Stimulated activated CD8-positive, alpha-beta memory T cell treated with anti-CD3 and anti-CD28 coated beads, Interleukin-12 subunit alpha, Interleukin-12 subunit beta, amount 100 ng/mL, for 24 hours (primary cell): Measurements from ENCODE around the gene RAB43.
"Not testable (repeated sequence)": the region's sequence is repeated elsewhere in the genome, so short reads cannot be mapped to it uniquely, and the experiment has no call there.

Source experiments
- DNase-seq: peaks from one replicate; pipeline ENCODE4 v3.0.0-alpha.2; 2020; ENCODE audit errors: extremely low read depth

Gene RAB43

GRCh38 chr3:129095285-129095684 lies 26.3 kb downstream of the RAB43 start:
- DNase-seq = no peak

GRCh38 chr3:129088312-129088711 lies 33.3 kb downstream of the RAB43 start:
- DNase-seq = not testable (repeated sequence)

GRCh38 chr3:129087904-129088303 lies 33.7 kb downstream of the RAB43 start:
- DNase-seq = not testable (repeated sequence)

DNA sequence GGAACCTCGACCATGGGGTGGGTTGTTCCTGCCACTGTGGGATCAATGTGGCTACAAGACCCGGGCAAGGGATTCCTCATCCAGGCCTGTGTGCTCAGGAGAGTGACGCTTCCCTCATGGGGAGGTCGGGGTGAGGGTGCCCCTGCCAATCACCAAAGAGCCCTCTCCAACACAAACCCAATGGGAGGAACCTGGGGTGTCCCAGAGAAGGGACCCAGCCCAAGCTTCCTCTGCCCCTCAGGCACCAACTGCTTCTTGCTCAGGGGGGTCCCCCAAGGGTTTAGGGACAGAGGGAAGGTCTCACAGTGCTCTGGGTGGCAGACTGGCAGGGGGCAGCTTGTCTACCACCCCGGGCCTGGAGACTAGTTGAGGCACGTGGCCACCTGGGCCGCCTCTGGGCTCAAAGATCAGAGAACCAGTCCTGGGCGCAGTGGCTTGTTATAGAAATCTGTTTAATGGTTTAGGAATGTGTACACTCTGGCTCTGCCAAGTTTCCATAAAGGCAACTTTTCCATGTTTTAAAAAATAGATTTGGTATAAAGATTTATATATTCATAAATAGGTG lies 34.4 kb downstream of the RAB43 start:
- no peak for DNase-seq

GRCh38 chr3:129085818-129086217 lies 35.8 kb downstream of the RAB43 start:
- no peak for DNase-seq

GRCh38 chr3:129085165-129085715 lies 36.4 kb downstream of the RAB43 start:
- no peak for DNase-seq

GRCh38 chr3:129084501-129084900 lies 37.1 kb downstream of the RAB43 start:
- DNase-seq = no peak

GRCh38 chr3:129082026-129082425 lies 39.6 kb downstream of the RAB43 start:
- no peak for DNase-seq

DNA sequence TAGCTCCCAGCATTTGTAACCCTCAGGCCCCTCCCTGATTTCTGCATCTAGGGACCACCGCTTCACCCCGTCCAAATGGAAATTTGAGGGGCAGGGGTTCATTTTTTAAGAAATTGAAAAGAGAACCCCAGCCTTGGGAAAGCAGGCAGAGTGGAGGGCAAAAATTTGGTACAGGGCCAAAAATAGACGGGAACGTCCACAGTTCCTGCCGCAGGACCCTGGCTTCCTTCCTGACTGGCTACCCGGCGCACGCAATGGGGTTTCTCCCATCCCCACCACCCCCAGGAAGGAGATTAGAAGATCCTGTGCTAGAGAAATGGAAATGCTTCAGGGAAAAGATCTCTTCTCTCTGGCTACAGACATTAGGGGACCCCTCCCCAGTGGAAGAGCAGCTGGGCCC lies 40.1 kb downstream of the RAB43 start:
- no peak for DNase-seq

DNA sequence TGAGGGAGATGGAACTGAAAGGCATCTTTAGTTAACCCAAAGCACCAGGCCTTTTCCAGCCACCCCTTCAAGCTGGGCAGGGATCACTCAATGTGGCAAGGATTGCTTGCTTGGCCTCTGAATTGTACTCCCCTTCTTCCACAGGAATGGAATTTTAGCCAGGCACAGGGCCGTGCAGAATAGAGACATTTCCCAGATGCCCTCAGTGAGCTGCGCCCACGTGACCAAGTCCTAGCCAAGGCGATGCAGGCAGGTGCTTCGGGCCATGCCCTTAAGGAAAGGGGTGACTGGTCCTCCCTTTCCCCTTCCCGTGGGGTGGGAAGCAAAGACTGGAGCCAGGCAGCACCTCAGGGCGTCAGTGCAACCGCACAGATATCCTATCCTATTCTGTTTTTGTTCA lies 43.1 kb downstream of the RAB43 start:
- no peak for DNase-seq

GRCh38 chr3:129077222-129077621 lies 44.4 kb downstream of the RAB43 start:
- DNase-seq = no peak

DNA sequence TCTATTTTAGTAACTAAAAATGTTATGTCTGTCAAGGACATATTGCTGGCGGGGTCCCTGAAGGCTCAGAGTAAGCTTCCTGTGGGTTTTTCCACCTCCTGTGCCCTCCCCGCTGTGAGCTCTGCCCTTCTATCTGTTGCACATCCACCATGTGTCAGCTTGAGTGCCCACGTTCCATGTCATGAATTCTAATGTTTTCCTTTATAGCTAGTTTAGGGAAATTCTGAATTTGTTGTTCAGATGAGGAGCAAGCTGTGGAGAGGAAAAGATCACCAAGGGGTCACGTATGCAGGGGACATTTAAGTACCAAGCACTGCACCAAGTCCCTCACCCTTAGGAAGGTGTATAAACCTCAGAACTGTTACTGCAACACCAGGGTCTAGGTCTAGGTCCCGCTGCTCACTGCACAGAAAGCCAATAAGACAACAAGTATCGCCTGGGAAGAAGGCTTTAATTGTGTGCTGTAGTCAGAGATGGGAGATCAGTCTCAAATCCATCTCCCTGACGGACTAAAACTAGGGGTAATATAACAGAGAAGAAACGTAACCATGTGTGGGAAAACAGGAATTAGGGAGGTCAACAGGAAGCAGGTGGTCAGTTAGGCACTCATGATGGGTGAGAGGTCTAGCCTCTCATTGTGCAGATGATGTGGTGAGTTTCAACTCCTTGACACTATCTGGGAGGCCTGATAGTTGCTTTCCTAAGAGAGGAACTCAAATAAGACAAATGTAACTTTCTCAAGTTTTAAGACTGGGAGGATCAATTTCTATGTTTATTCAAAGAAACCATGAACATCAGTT lies 51.3 kb downstream of the RAB43 start:
- DNase-seq = no peak

- not testable (repeated sequence) for DNase-seq
These were observed 52.1 kb downstream of the RAB43 start for GRCh38 chr3:129069313-129070085.

- no peak for DNase-seq
These were observed 53.2 kb downstream of the RAB43 start for GRCh38 chr3:129068291-129068886.

DNA sequence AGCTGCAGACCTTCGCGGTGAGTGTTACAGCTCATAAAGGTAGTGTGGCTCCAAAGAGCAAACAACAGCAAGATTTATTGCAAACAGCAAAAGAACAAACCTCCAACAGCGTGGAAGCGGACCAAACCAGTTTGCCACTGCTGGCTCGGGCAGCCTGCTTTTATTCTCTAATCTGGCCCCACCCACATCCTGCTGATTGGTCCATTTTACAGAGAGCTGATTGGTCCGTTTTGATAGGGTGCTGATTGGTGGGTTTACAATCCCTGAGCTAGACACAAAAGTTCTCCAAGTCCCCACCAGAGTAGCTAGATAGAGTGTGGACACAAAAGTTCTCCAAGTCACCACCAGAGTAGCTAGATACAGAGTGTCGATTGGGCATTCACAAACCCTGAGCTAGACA lies 53.9 kb downstream of the RAB43 start:
- not testable (repeated sequence) for DNase-seq

DNA sequence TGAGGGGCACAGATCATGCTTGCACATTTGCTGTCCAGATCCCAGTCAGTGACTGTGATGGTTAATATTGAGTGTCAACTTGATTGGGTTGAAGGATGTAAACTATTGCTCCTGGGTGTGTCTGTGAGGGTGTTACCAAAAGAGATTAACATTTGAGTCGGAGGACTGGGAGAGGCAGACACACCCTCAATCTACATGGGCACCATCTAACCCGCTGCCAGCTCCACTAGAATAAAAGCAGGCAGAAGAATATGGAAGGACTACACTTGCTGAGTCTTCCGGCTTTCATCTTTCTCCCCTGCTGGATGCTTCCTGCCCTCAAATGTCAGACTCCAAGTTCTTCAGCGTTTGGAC lies 55.9 kb downstream of the RAB43 start:
- DNase-seq = no peak

DNA sequence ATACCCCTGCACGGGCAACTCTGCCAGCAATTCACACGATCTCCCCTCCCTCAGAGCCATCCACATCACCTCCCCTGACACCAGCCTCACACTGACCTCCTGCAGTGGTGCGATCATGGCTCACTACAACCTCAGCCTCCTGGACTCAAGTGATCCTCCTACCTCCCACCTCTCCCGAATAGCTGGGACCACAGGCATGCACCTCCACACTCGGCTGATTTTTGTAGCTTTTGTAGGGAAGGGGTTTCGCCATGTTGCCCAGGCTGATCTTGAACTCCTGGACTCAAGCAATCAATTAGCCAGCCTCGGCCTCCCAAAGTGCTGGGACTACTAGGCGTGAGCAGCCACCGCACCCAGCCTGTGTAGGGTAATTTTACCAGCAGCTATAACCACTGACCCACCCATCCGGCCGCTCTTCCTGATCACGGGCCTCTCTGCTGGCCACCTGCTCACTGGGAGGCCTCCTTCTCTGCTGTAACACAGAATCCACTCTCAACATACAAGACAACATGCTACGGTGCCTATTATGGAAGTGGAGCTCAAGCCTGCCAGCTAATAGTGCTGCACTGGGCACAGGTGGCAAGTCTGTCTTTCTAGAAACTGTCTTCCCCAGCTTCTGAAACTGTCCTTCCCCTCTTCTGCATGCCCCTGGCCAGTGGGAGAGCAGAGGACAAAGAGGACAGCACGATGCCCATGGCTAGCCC lies 56.4 kb downstream of the RAB43 start:
- no peak for DNase-seq

GRCh38 chr3:129063841-129064482 lies 57.6 kb downstream of the RAB43 start:
- DNase-seq = no peak

- DNase-seq = no peak
These were observed 58.4 kb downstream of the RAB43 start for GRCh38 chr3:129063091-129063640.
